K562 (cell line): Measurements from ENCODE around the gene NECTIN3. TPM values are rescaled to one million over a fixed set of nuclear protein-coding genes. Genes with fewer than 3 reads are reported as not detected.

Experiments
- ATAC-seq: fragments of 200-7000 bp; cut with Tn5 transposase; 3 replicates; pipeline ENCODE4 v1.9.1; 2020; ENCODE audit warnings: moderate library complexity
- BruUV-seq: library from RNA; stranded (reverse); fragments of 400-500 nt; replicated peaks from 2 replicates; lab custom pipeline; 2021; lab: Mats Ljungman, UMichigan
- CTCF ChIA-PET: fragments of 300-600 bp; formaldehyde crosslinking; extraction: SDS; loops from one replicate; lab custom pipeline; 2021; ENCODE audit warnings: low intra/inter-chr PET ratio; lab: Yijun Ruan, JAX
- POLR2A ChIA-PET: fragments of 300-600, 350-650 bp; sonication (Branson Sonifier 250); formaldehyde crosslinking; extraction: SDS; loops from one replicate; lab custom pipeline; 2021; ENCODE audit warnings: antibody characterized with exemption, inconsistent platforms; lab: Yijun Ruan, JAX
- DNase-seq, 4 experiments: peaks; one replicate each; pipeline versions ENCODE4 v3.0.0 to v3.0.0-alpha.2; 2011 to 2018; ENCODE audit warnings: low spot score in 3 of 4, mixed read lengths in 3 of 4; ENCODE audit errors: extremely low read depth in 1 of 4
- FAIRE-seq: peaks from 2 replicates; lab custom pipeline; 2011; peaks lifted over from hg19 to GRCh38; lab: Jason Lieb, UNC
- H2AFZ ChIP-seq: 2 replicates; pipeline ENCODE4 v1.6.0; 2011; ENCODE audit warnings: low read depth, low read length, control low read depth, inconsistent platforms
- H3K27ac ChIP-seq: fragments of 200-600 bp; 3 replicates; pipeline ENCODE4 v1.8.0; 2011; ENCODE audit warnings: low read depth, mild to moderate bottlenecking, control low read depth, inconsistent platforms, low read length, moderate library complexity, mixed read lengths; ENCODE audit errors: extremely low read depth
- H3K27me3 ChIP-seq, 2 experiments: fragments of 300-600 bp in 1 of 2; 2 replicates in 1 of 2; 3 replicates in 1 of 2; pipeline versions ENCODE4 v1.6.0 to v1.8.0; 2011; ENCODE audit warnings: inconsistent platforms in 2 of 2, low read length in 2 of 2, mild to moderate bottlenecking in 1 of 2, mixed read lengths in 1 of 2, moderate library complexity in 1 of 2; ENCODE audit not compliant: control insufficient read depth in 2 of 2, insufficient read depth in 2 of 2
- H3K36me3 ChIP-seq: fragments of 300-600 bp; 3 replicates; pipeline ENCODE4 v1.8.0; 2011; ENCODE audit warnings: mild to moderate bottlenecking, low read length, inconsistent platforms; ENCODE audit not compliant: control insufficient read depth, insufficient read depth
- H3K4me1 ChIP-seq, 2 experiments: fragments of 200-600 bp in 1 of 2; replicated peaks in 1 of 2; 2 replicates in 1 of 2; 3 replicates in 1 of 2; pipeline versions ENCODE4 v1.5.1 to v1.8.0; 2011; ENCODE audit warnings: inconsistent platforms in 2 of 2, low read length in 2 of 2, mild to moderate bottlenecking in 1 of 2, mixed read lengths in 1 of 2, moderate library complexity in 1 of 2; ENCODE audit not compliant: control insufficient read depth in 2 of 2, insufficient read depth in 2 of 2
- H3K4me2 ChIP-seq: 2 replicates; pipeline ENCODE4 v1.6.1; 2011; ENCODE audit warnings: low read length, control low read depth, inconsistent platforms, mixed read lengths; ENCODE audit not compliant: insufficient read depth
- H3K4me3 ChIP-seq: fragments of 200-600 bp; sonication (generic), shearing (Covaris generic); 2 replicates; pipeline ENCODE4 v1.5.1; 2016; ENCODE audit warnings: control low read depth, inconsistent platforms
- H3K79me2 ChIP-seq: fragments of 200-600 bp; 3 replicates; pipeline ENCODE4 v1.8.0; 2011; ENCODE audit warnings: low read length, inconsistent platforms; ENCODE audit not compliant: control insufficient read depth, insufficient read depth
- H3K9ac ChIP-seq, 2 experiments: 2 replicates each; pipeline versions ENCODE4 v1.6.0 to v1.6.1; 2011; ENCODE audit warnings: low read depth in 2 of 2, low read length in 2 of 2, control low read depth in 1 of 2, inconsistent platforms in 1 of 2, mild to moderate bottlenecking in 1 of 2, mixed read lengths in 1 of 2; ENCODE audit not compliant: insufficient read depth in 1 of 2
- H3K9me1 ChIP-seq: one replicate; pipeline ENCODE4 v1.6.0; 2011; ENCODE audit warnings: inconsistent platforms, mild to moderate bottlenecking, low read length, moderate library complexity; ENCODE audit not compliant: control insufficient read depth, insufficient read depth
- H3K9me3 ChIP-seq: replicated peaks from 2 replicates; pipeline ENCODE4 v1.5.1; 2011; ENCODE audit warnings: low read depth, low read length, inconsistent platforms; ENCODE audit not compliant: control insufficient read depth, insufficient read depth
- H4K20me1 ChIP-seq: replicated peaks from 2 replicates; pipeline ENCODE4 v1.6.1; 2011; ENCODE audit warnings: low read length, inconsistent platforms, mixed read lengths; ENCODE audit not compliant: control insufficient read depth, insufficient read depth
- CBX1 ChIP-seq: sonication (generic); IDR thresholded peaks from 2 replicates; pipeline ENCODE4 v1.6.1; 2016; ENCODE audit warnings: antibody characterized with exemption, low read depth, mild to moderate bottlenecking
- FOXP1 ChIP-seq: sonication (generic); formaldehyde crosslinking; IDR thresholded peaks from 2 replicates; pipeline ENCODE4 v1.8.0; 2022; ENCODE audit warnings: mild to moderate bottlenecking, missing genetic modification reagents
- MCM5 ChIP-seq: fragments of 450-650 bp; IDR thresholded peaks from 2 replicates; pipeline ENCODE4 v1.6.1; 2016; ENCODE audit warnings: low read depth
- MIER1 ChIP-seq: fragments of 450-650 bp; IDR thresholded peaks from 2 replicates; pipeline ENCODE4 v1.6.1; 2016; ENCODE audit warnings: antibody characterized with exemption, mild to moderate bottlenecking, low read depth
- ZNF146 ChIP-seq: IDR thresholded peaks from one replicate; pipeline ENCODE4 v1.6.1; 2018; ENCODE audit warnings: missing compliant biosample characterization; ENCODE audit not compliant: unreplicated experiment
- ZNF324 ChIP-seq: fragments of 250-450 bp; sonication (Bioruptor Pico); IDR thresholded peaks from 2 replicates; pipeline ENCODE4 v1.4.0; 2020; ENCODE audit warnings: mild to moderate bottlenecking
- ZNF41 ChIP-seq: fragments of 250-450 bp; sonication (Bioruptor Pico); conservative IDR thresholded peaks from 2 replicates; pipeline ENCODE4 v1.4.0; 2020; ENCODE audit warnings: mild to moderate bottlenecking
- ZNF436 ChIP-seq: fragments of 250-450, 450-650 bp; sonication (Bioruptor Pico); formaldehyde crosslinking; IDR thresholded peaks from 2 replicates; pipeline ENCODE4 v1.7.0; 2020; ENCODE audit warnings: mild to moderate bottlenecking
- WGBS: fragments of 100-300 bp; shearing (Covaris generic); methylation state at CpG from one replicate; pipeline ENCODE4 v1.1.6; 2016; ENCODE audit warnings: low coverage, mixed read lengths; ENCODE audit not compliant: insufficient coverage; ENCODE audit errors: missing lambda C conversion rate; 5-methylcytosine and 5-hydroxymethylcytosine counted together
- in situ Hi-C: fragments of 300-500 bp; cut with MboI; formaldehyde crosslinking; loops from 4 replicates; pipeline ENCODE4 v1.15.0; 2018; ENCODE audit warnings: inconsistent platforms, mixed read lengths
- intact Hi-C: fragments of 100-400 bp; cut with micrococcal nuclease; formaldehyde crosslinking; loops from 2 replicates; pipeline ENCODE4 v1.14.2; 2022
- polyA plus RNA-seq, 8 experiments: library from polyadenylated mRNA; depleted of rRNA in 4 of 8; stranded (reverse) in 5 of 8; unstranded in 3 of 8; fragments of >200 nt; fragmentation: Nextera tagmentation in 2 of 8; fragmentation: Illumina TruSeq in 1 of 8; extraction: Ambion mirVana in 2 of 8; extraction: Trizol in 1 of 8; gene quantifications; 2 replicates each; pipeline versions ENCODE4 v1.2.1 to v1.2.3, GENCODE V29; 2011 to 2014; ENCODE audit warnings: inconsistent platforms in 1 of 8, missing spikeins in 1 of 8
- total RNA-seq, 7 experiments: library from RNA; depleted of rRNA in 6 of 7; stranded (reverse); fragments of >200 nt in 6 of 7; fragmentation: Illumina TruSeq in 2 of 7; extraction: Trizol in 2 of 7; gene quantifications; 2 replicates each; pipeline versions ENCODE4 v1.2.1 to v1.2.3, GENCODE V29; 2011 to 2021; ENCODE audit warnings: low replicate concordance in 1 of 7
- TF ChIP-seq, protein P1 (sequence below), 2 experiments: fragments of 450-650 bp in 1 of 2; sonication (generic) in 1 of 2; formaldehyde crosslinking in 1 of 2; IDR thresholded peaks in 1 of 2; conservative IDR thresholded peaks in 1 of 2; 2 replicates each; pipeline versions ENCODE4 v1.6.1 to v1.8.1; 2016 to 2023; ENCODE audit warnings: mild to moderate bottlenecking in 2 of 2, moderate library complexity in 2 of 2, inconsistent platforms in 1 of 2, missing genetic modification reagents in 1 of 2
- TF ChIP-seq, protein P2 (sequence below): fragments of 450-650 bp; formaldehyde crosslinking; IDR thresholded peaks from 2 replicates; pipeline ENCODE4 v1.4.0; 2020; ENCODE audit warnings: mild to moderate bottlenecking, moderate library complexity
- TF ChIP-seq, protein P3 (sequence below): fragments of 200-400 bp; formaldehyde crosslinking; IDR thresholded peaks from 2 replicates; pipeline ENCODE4 v1.6.1; 2017; ENCODE audit warnings: mild to moderate bottlenecking, low read depth, low read length, moderate library complexity

The NECTIN3 gene
- total and polyA plus RNA-seq, 9 of the 15 experiments (the other 6 are each of a cell fraction or from before 2014, with no cell fraction given): 0.16 TPM; not detected in 8

DNA sequence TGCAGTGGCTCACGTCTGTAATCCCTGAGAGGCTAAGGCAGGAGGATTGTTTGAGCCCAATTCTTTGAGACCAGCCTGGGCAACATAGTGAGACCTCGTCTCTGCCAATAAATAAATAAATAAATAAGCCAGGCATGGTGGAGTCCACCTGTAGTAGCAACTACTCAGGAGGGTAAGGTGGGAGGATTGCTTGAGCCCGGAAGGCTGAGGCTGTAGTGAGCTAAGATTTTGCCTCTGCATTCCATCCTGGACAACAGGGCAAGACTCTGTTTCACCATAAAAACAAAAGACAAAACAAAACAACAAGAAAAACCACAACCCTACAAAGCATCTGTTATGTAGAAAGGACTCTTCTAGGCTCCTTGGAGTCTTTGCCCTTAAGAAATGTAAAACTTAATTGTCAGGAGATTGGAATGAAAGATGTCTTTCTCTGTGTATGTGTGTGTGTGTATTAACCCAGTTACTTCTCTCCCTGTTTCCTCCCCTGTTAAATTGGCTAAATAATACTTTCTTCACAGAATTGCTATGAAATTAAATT, 9.5 kb downstream of the NECTIN3 start:
- intact Hi-C loops (no loop called here), in situ Hi-C loops (no loop called here)
- H3K27me3 ChIP-seq: no peaks in the 10 kb centered on the region
- ChIA-PET CTCF (no interaction called here), POLR2A (interaction anchor here (0.6 kb wide), 1 partner anchor 12 kb away, joined by 3 read pairs; no protein-coding TSS in a partner anchor)
- H2AFZ ChIP-seq: no peak overlapping the region
- H3K9me3 ChIP-seq: no peaks in the 10 kb centered on the region
- no peak overlapping the region for H3K27ac ChIP-seq
- no peaks in the 10 kb centered on the region for H3K9me1 ChIP-seq
- 0% methylated on average over 3 of the region's 3 CpGs for WGBS
- DNase-seq: no peak
- no peak for ATAC-seq
- no peak overlapping the region for H3K9ac ChIP-seq
- BruUV-seq: no TSS peak
- TF ChIP-seq ZNF324 (no peak), FOXP1 (CRISPR knock-in tag) (no peak)
- no peaks in the 10 kb centered on the region for H3K4me1 ChIP-seq
- no peak overlapping the region for H3K4me3 ChIP-seq
- no peaks in the 10 kb centered on the region for H3K79me2 ChIP-seq
- H3K4me2 ChIP-seq: no peak overlapping the region
- no peak for FAIRE-seq
- no peaks in the 10 kb centered on the region for H3K36me3 ChIP-seq
- no peaks in the 10 kb centered on the region for H4K20me1 ChIP-seq

DNA sequence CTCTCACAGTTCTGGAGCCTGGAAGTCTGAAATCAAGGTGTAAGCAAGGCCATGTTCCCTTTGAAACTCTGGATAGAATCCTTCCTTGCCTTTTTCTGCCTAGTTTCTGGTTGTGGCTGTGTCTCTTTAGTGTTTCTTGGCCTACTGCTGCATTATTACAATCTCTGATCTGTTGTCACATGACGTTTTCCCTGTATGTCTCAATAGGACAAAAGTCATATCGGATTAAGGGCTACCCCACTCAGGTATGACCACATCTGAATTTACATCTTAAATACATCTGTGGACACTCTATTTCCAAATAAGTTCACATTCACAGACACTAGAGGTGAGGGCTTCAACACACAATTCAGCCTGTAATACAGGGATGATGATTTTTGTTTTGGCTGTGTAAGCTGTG, 13.3 kb downstream of the NECTIN3 start:
- Histone ChIP-seq H3K27ac (no peak overlapping the region), H3K4me2 (no peak overlapping the region), H3K9me1 (no peaks in the 10 kb centered on the region), H3K9me3 (no peaks in the 10 kb centered on the region), H3K4me3 (no peak overlapping the region), H3K36me3 (no peaks in the 10 kb centered on the region), H3K27me3 (no peaks in the 10 kb centered on the region), H3K79me2 (no peaks in the 10 kb centered on the region), H3K9ac (no peak overlapping the region), H2AFZ (no peak overlapping the region), H3K4me1 (no peaks in the 10 kb centered on the region), H4K20me1 (no peaks in the 10 kb centered on the region)
- 0% methylated on average over 2 of the region's 2 CpGs for WGBS
- in situ Hi-C loops (no loop called here), intact Hi-C loops (no loop called here)
- no peak for DNase-seq
- FAIRE-seq: no peak
- ChIA-PET POLR2A (no interaction called here), CTCF (no interaction called here)
- BruUV-seq: no TSS peak
- ATAC-seq: no peak
- TF ChIP-seq ZNF41 (CRISPR knock-in tag) (no peak), CBX1 (no peak), ZNF436 (CRISPR knock-in tag) (no peak), ZNF146 (CRISPR knock-in tag) (no peak), MCM5 (no peak), MIER1 (no peak)
- TF ChIP-seq, protein P1, sequence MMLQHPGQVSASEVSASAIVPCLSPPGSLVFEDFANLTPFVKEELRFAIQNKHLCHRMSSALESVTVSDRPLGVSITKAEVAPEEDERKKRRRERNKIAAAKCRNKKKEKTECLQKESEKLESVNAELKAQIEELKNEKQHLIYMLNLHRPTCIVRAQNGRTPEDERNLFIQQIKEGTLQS (IDR thresholded peaks at IDR 0.05): no peak
- TF ChIP-seq, protein P1 (CRISPR knock-in tag; conservative IDR thresholded peaks at IDR 0.05): no peak
- TF ChIP-seq, protein P2, sequence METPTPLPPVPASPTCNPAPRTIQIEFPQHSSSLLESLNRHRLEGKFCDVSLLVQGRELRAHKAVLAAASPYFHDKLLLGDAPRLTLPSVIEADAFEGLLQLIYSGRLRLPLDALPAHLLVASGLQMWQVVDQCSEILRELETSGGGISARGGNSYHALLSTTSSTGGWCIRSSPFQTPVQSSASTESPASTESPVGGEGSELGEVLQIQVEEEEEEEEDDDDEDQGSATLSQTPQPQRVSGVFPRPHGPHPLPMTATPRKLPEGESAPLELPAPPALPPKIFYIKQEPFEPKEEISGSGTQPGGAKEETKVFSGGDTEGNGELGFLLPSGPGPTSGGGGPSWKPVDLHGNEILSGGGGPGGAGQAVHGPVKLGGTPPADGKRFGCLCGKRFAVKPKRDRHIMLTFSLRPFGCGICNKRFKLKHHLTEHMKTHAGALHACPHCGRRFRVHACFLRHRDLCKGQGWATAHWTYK (CRISPR knock-in tag): no peak
- TF ChIP-seq, protein P3, sequence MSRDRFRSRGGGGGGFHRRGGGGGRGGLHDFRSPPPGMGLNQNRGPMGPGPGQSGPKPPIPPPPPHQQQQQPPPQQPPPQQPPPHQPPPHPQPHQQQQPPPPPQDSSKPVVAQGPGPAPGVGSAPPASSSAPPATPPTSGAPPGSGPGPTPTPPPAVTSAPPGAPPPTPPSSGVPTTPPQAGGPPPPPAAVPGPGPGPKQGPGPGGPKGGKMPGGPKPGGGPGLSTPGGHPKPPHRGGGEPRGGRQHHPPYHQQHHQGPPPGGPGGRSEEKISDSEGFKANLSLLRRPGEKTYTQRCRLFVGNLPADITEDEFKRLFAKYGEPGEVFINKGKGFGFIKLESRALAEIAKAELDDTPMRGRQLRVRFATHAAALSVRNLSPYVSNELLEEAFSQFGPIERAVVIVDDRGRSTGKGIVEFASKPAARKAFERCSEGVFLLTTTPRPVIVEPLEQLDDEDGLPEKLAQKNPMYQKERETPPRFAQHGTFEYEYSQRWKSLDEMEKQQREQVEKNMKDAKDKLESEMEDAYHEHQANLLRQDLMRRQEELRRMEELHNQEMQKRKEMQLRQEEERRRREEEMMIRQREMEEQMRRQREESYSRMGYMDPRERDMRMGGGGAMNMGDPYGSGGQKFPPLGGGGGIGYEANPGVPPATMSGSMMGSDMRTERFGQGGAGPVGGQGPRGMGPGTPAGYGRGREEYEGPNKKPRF: no peak
